HepG2 (cell line): Measurements from ENCODE around the gene BCAS3. TPM values are rescaled to one million over a fixed set of nuclear protein-coding genes. Genes with fewer than 3 reads are reported as not detected.

ENCODE experiments used
- ATAC-seq: fragments of 200-7000 bp; cut with Tn5 transposase; 3 replicates; pipeline ENCODE4 v1.9.1; 2020; ENCODE audit warnings: mild to moderate bottlenecking, moderate library complexity
- BruUV-seq: library from RNA; stranded (reverse); fragments of 400-500 nt; replicated peaks from 2 replicates; lab custom pipeline; 2021; lab: Mats Ljungman, UMichigan
- CTCF ChIA-PET: fragments of 300-600 bp; formaldehyde crosslinking; extraction: SDS; loops from one replicate; lab custom pipeline; 2021; ENCODE audit warnings: low total read pairs, inconsistent platforms, low intra/inter-chr PET ratio; lab: Yijun Ruan, JAX
- POLR2A ChIA-PET: fragments of 350-600 bp; sonication (Branson Sonifier 250); formaldehyde crosslinking; loops from one replicate; lab custom pipeline; 2020; ENCODE audit warnings: antibody characterized with exemption, inconsistent platforms; lab: Yijun Ruan, JAX
- DNase-seq: peaks from one replicate; pipeline ENCODE4 v3.0.0-alpha.2; 2015; ENCODE audit warnings: low spot score
- FAIRE-seq: peaks from 3 replicates; lab custom pipeline; 2011; peaks lifted over from hg19 to GRCh38; lab: Jason Lieb, UNC
- H2AFZ ChIP-seq: one replicate; pipeline ENCODE4 v1.6.1; 2011; ENCODE audit warnings: low read length, inconsistent platforms
- H3K27ac ChIP-seq: fragments of 300-600 bp; 3 replicates; pipeline ENCODE4 v1.8.0; 2011; ENCODE audit warnings: mixed run types, mild to moderate bottlenecking, mixed read lengths, low read length, inconsistent platforms; ENCODE audit not compliant: insufficient read depth; ENCODE audit errors: extremely low read length
- H3K27me3 ChIP-seq, 2 experiments: fragments of 200-600 bp in 1 of 2; 2 replicates in 1 of 2; 3 replicates in 1 of 2; pipeline versions ENCODE4 v1.6.0 to v1.8.0; 2011; ENCODE audit warnings: low read length in 2 of 2, mild to moderate bottlenecking in 2 of 2, moderate library complexity in 2 of 2, inconsistent platforms in 1 of 2; ENCODE audit not compliant: insufficient read depth in 2 of 2, control insufficient read depth in 1 of 2
- H3K36me3 ChIP-seq, 2 experiments: fragments of 200-600 bp in 1 of 2; replicated peaks in 1 of 2; 2 replicates in 1 of 2; 3 replicates in 1 of 2; pipeline versions ENCODE4 v1.5.1 to v1.8.0; 2011; ENCODE audit warnings: low read length in 2 of 2, inconsistent platforms in 1 of 2; ENCODE audit not compliant: insufficient read depth in 2 of 2, control insufficient read depth in 1 of 2
- H3K4me1 ChIP-seq: 2 replicates; pipeline ENCODE4 v1.5.1; 2012; ENCODE audit warnings: low read length, inconsistent platforms; ENCODE audit not compliant: insufficient read depth
- H3K4me2 ChIP-seq: 2 replicates; pipeline ENCODE4 v1.6.0; 2011; ENCODE audit warnings: low read depth, low read length, inconsistent platforms
- H3K4me3 ChIP-seq, 3 experiments: fragments of 200-600 bp in 1 of 3; sonication (generic), shearing (Covaris generic) in 1 of 3; replicated peaks in 1 of 3; 2 replicates each; pipeline ENCODE4 v1.5.1; 2011 to 2016; ENCODE audit warnings: low read length in 3 of 3, inconsistent platforms in 2 of 3, low read depth in 2 of 3, mild to moderate bottlenecking in 2 of 3, control low read depth in 1 of 3, mixed read lengths in 1 of 3; ENCODE audit not compliant: insufficient read depth in 1 of 3
- H3K79me2 ChIP-seq: one replicate; pipeline ENCODE4 v1.6.1; 2011; ENCODE audit warnings: low read length, inconsistent platforms; ENCODE audit not compliant: insufficient read depth
- H3K9ac ChIP-seq: 2 replicates; pipeline ENCODE4 v1.6.0; 2011; ENCODE audit warnings: mild to moderate bottlenecking, low read depth, low read length, inconsistent platforms; ENCODE audit not compliant: insufficient read depth
- H3K9me3 ChIP-seq: 2 replicates; pipeline ENCODE4 v1.5.1; 2012; ENCODE audit warnings: mild to moderate bottlenecking, low read length
- H4K20me1 ChIP-seq: 2 replicates; pipeline ENCODE4 v1.6.0; 2011; ENCODE audit warnings: inconsistent platforms, mild to moderate bottlenecking, low read length, moderate library complexity; ENCODE audit not compliant: insufficient read depth
- CEBPB ChIP-seq: IDR thresholded peaks from 2 replicates; pipeline ENCODE4 v1.6.1; 2011; ENCODE audit warnings: low read depth, low read length, improper control_type of control experiment, borderline replicate concordance
- HNF4A ChIP-seq: sonication (generic); formaldehyde crosslinking; IDR thresholded peaks from 2 replicates; pipeline ENCODE4 v1.4.0; 2020; ENCODE audit warnings: missing genetic modification reagents
- IRF2 ChIP-seq: IDR thresholded peaks from 2 replicates; pipeline ENCODE4 v1.6.1; 2018; ENCODE audit warnings: missing genetic modification reagents, missing compliant biosample characterization
- JDP2 ChIP-seq: sonication (generic); formaldehyde crosslinking; IDR thresholded peaks from 2 replicates; pipeline ENCODE4 v1.8.1; 2022; ENCODE audit warnings: missing genetic modification reagents, borderline replicate concordance
- KDM5B ChIP-seq: sonication (generic); formaldehyde crosslinking; IDR thresholded peaks from 2 replicates; pipeline ENCODE4 v1.4.0; 2020; ENCODE audit warnings: missing genetic modification reagents, mild to moderate bottlenecking, borderline replicate concordance
- PREB ChIP-seq: sonication (generic); formaldehyde crosslinking; IDR thresholded peaks from 2 replicates; pipeline ENCODE4 v1.4.0; 2020; ENCODE audit warnings: missing genetic modification reagents
- TCF12 ChIP-seq, 2 experiments: fragments of 450-650 bp in 1 of 2; sonication (generic) in 1 of 2; formaldehyde crosslinking in 1 of 2; IDR thresholded peaks; 2 replicates each; pipeline versions ENCODE4 v1.6.1 to v1.8.0; 2017 to 2022; ENCODE audit warnings: antibody characterized with exemption in 1 of 2, mild to moderate bottlenecking in 1 of 2, missing genetic modification reagents in 1 of 2, moderate library complexity in 1 of 2
- WGBS: methylation state at CpG from one replicate; pipeline ENCODE4 v1.1.6; 2017; ENCODE audit warnings: low lambda C conversion rate; 5-methylcytosine and 5-hydroxymethylcytosine counted together
- in situ Hi-C: cut with HindIII; loops from 2 replicates; pipeline ENCODE4 v1.10.0; 2017; ENCODE audit warnings: low pct_unique_long_range_greater_than_20kb; ENCODE audit not compliant: extremely low pct_ligation_motif_present
- intact Hi-C: fragments of 100-400 bp; cut with micrococcal nuclease; formaldehyde crosslinking; loops from one replicate; pipeline ENCODE4 v1.10.0; 2022; ENCODE audit not compliant: unreplicated experiment
- polyA plus RNA-seq, 8 experiments: library from polyadenylated mRNA; depleted of rRNA in 3 of 8; stranded (reverse) in 7 of 8; unstranded in 1 of 8; fragments of >200 nt; fragmentation: Illumina TruSeq in 4 of 8; extraction: Trizol in 4 of 8; gene quantifications; 2 replicates each; pipeline versions ENCODE4 v1.2.1 to v1.2.3, GENCODE V29; 2011 to 2016; ENCODE audit warnings: low read depth in 4 of 8, missing spikeins in 1 of 8, mixed read lengths in 1 of 8; ENCODE audit not compliant: insufficient read depth in 1 of 8
- total RNA-seq, 5 experiments: library from RNA; depleted of rRNA; stranded (reverse); fragments of >200 nt; fragmentation: Illumina TruSeq; extraction: Trizol; gene quantifications; 2 replicates each; pipeline ENCODE4 v1.2.3, GENCODE V29; 2016; ENCODE audit warnings: low read depth in 1 of 5

Gene BCAS3
- total and polyA plus RNA-seq, 2 of the 13 experiments (the other 11 are each of a cell fraction or from before 2014, with no cell fraction given) = 10.7 to 11.2 TPM

- no peaks in the 10 kb centered on the region for H4K20me1 ChIP-seq
- peaks cover 50% of the 10 kb centered on the region for H3K4me1 ChIP-seq
- ChIA-PET CTCF (interaction anchor here (2.4 to 3.2 kb wide), 2 partner anchors 132 to 156 kb away, joined by 15 to 41 read pairs; no protein-coding TSS in a partner anchor), POLR2A (no interaction called here)
- H2AFZ ChIP-seq = no peak overlapping the region
- FAIRE-seq (no peak), ATAC-seq (no peak), DNase-seq (no peak)
- no peaks in the 10 kb centered on the region for H3K36me3 ChIP-seq
- in situ Hi-C loops (loop anchor here (5.0 to 10.0 kb wide), 2 partner anchors 74 to 416 kb away; no protein-coding TSS in a partner anchor), intact Hi-C loops (no loop called here)
- H3K4me2 ChIP-seq = no peak overlapping the region
- TF ChIP-seq HNF4A (CRISPR knock-in tag) (no peak), CEBPB (peak; percentile 69)
- H3K79me2 ChIP-seq = no peaks in the 10 kb centered on the region
- H3K9ac ChIP-seq = no peak overlapping the region
- no TSS peak for BruUV-seq
- no peaks in the 10 kb centered on the region for H3K27me3 ChIP-seq
- H3K4me3 ChIP-seq = no peak overlapping the region
- no peaks in the 10 kb centered on the region for H3K9me3 ChIP-seq
- no peak overlapping the region for H3K27ac ChIP-seq
- 40% methylated on average over 2 of the region's 2 CpGs for WGBS
These were observed 740.8 kb downstream of the BCAS3 start for GRCh38 chr17:61418449-61418848.

- H3K9me3 ChIP-seq = no peaks in the 10 kb centered on the region
- TF ChIP-seq TCF12 (IDR thresholded peaks at IDR 0.05) = no peak
- no peak for TF ChIP-seq TCF12 (CRISPR knock-in tag; IDR thresholded peaks at IDR 0.05)
- TF ChIP-seq IRF2 (CRISPR knock-in tag) = no peak
- no peak for TF ChIP-seq KDM5B (CRISPR knock-in tag)
- TF ChIP-seq JDP2 (CRISPR knock-in tag) = no peak
- TF ChIP-seq PREB (CRISPR knock-in tag) = no peak
- intact Hi-C loops = no loop called here
- no peak overlapping the region for H3K4me3 ChIP-seq
- no peak overlapping the region for H3K4me2 ChIP-seq
- DNase-seq (no peak), FAIRE-seq (no peak), ATAC-seq (no peak)
- no peaks in the 10 kb centered on the region for H3K79me2 ChIP-seq
- CTCF ChIA-PET = no interaction called here
- WGBS = 56% methylated on average over 8 of the region's 8 CpGs
- H3K27me3 ChIP-seq = no peaks in the 10 kb centered on the region
- H3K4me1 ChIP-seq = peaks cover 39% of the 10 kb centered on the region
- no peaks in the 10 kb centered on the region for H4K20me1 ChIP-seq
- in situ Hi-C loops = loop anchor here (5.0 to 10.0 kb wide), 3 partner anchors 73 to 415 kb away; no protein-coding TSS in a partner anchor
- H3K27ac ChIP-seq = no peak overlapping the region
- no peak overlapping the region for H2AFZ ChIP-seq
- H3K9ac ChIP-seq = no peak overlapping the region
- POLR2A ChIA-PET = no interaction called here
- no TSS peak for BruUV-seq
- H3K36me3 ChIP-seq = no peaks in the 10 kb centered on the region
These were observed 741.9 kb downstream of the BCAS3 start for GRCh38 chr17:61419496-61420046.
